HepG2 (cell line): ENCODE measurements around the gene SEC31A. TPM values are rescaled to one million over a fixed set of nuclear protein-coding genes. Genes with fewer than 3 reads are reported as not detected.

Experiments used
- ATAC-seq: fragments of 200-7000 bp; cut with Tn5 transposase; 3 replicates; pipeline ENCODE4 v1.9.1; 2020; ENCODE audit warnings: mild to moderate bottlenecking, moderate library complexity
- BruUV-seq: library from RNA; stranded (reverse); fragments of 400-500 nt; replicated peaks from 2 replicates; lab custom pipeline; 2021; lab: Mats Ljungman, UMichigan
- CTCF ChIA-PET: fragments of 300-600 bp; formaldehyde crosslinking; extraction: SDS; loops from one replicate; lab custom pipeline; 2021; ENCODE audit warnings: low total read pairs, inconsistent platforms, low intra/inter-chr PET ratio; lab: Yijun Ruan, JAX
- POLR2A ChIA-PET: fragments of 350-600 bp; sonication (Branson Sonifier 250); formaldehyde crosslinking; loops from one replicate; lab custom pipeline; 2020; ENCODE audit warnings: antibody characterized with exemption, inconsistent platforms; lab: Yijun Ruan, JAX
- DNase-seq: peaks from one replicate; pipeline ENCODE4 v3.0.0-alpha.2; 2015; ENCODE audit warnings: low spot score
- FAIRE-seq: peaks from 3 replicates; lab custom pipeline; 2011; peaks lifted over from hg19 to GRCh38; lab: Jason Lieb, UNC
- H2AFZ ChIP-seq: one replicate; pipeline ENCODE4 v1.6.1; 2011; ENCODE audit warnings: low read length, inconsistent platforms
- H3K27ac ChIP-seq: fragments of 300-600 bp; 3 replicates; pipeline ENCODE4 v1.8.0; 2011; ENCODE audit warnings: mixed run types, mild to moderate bottlenecking, mixed read lengths, low read length, inconsistent platforms; ENCODE audit not compliant: insufficient read depth; ENCODE audit errors: extremely low read length
- H3K27me3 ChIP-seq, 2 experiments: fragments of 200-600 bp in 1 of 2; 2 replicates in 1 of 2; 3 replicates in 1 of 2; pipeline versions ENCODE4 v1.6.0 to v1.8.0; 2011; ENCODE audit warnings: low read length in 2 of 2, mild to moderate bottlenecking in 2 of 2, moderate library complexity in 2 of 2, inconsistent platforms in 1 of 2; ENCODE audit not compliant: insufficient read depth in 2 of 2, control insufficient read depth in 1 of 2
- H3K36me3 ChIP-seq, 2 experiments: fragments of 200-600 bp in 1 of 2; replicated peaks in 1 of 2; 2 replicates in 1 of 2; 3 replicates in 1 of 2; pipeline versions ENCODE4 v1.5.1 to v1.8.0; 2011; ENCODE audit warnings: low read length in 2 of 2, inconsistent platforms in 1 of 2; ENCODE audit not compliant: insufficient read depth in 2 of 2, control insufficient read depth in 1 of 2
- H3K4me1 ChIP-seq: 2 replicates; pipeline ENCODE4 v1.5.1; 2012; ENCODE audit warnings: low read length, inconsistent platforms; ENCODE audit not compliant: insufficient read depth
- H3K4me2 ChIP-seq: 2 replicates; pipeline ENCODE4 v1.6.0; 2011; ENCODE audit warnings: low read depth, low read length, inconsistent platforms
- H3K4me3 ChIP-seq, 3 experiments: fragments of 200-600 bp in 1 of 3; sonication (generic), shearing (Covaris generic) in 1 of 3; replicated peaks in 1 of 3; 2 replicates each; pipeline ENCODE4 v1.5.1; 2011 to 2016; ENCODE audit warnings: low read length in 3 of 3, inconsistent platforms in 2 of 3, low read depth in 2 of 3, mild to moderate bottlenecking in 2 of 3, control low read depth in 1 of 3, mixed read lengths in 1 of 3; ENCODE audit not compliant: insufficient read depth in 1 of 3
- H3K79me2 ChIP-seq: one replicate; pipeline ENCODE4 v1.6.1; 2011; ENCODE audit warnings: low read length, inconsistent platforms; ENCODE audit not compliant: insufficient read depth
- H3K9ac ChIP-seq: 2 replicates; pipeline ENCODE4 v1.6.0; 2011; ENCODE audit warnings: mild to moderate bottlenecking, low read depth, low read length, inconsistent platforms; ENCODE audit not compliant: insufficient read depth
- H3K9me3 ChIP-seq: 2 replicates; pipeline ENCODE4 v1.5.1; 2012; ENCODE audit warnings: mild to moderate bottlenecking, low read length
- H4K20me1 ChIP-seq: 2 replicates; pipeline ENCODE4 v1.6.0; 2011; ENCODE audit warnings: inconsistent platforms, mild to moderate bottlenecking, low read length, moderate library complexity; ENCODE audit not compliant: insufficient read depth
- ARID4A ChIP-seq: sonication (generic); formaldehyde crosslinking; IDR thresholded peaks from 2 replicates; pipeline ENCODE4 v1.5.0; 2020; ENCODE audit warnings: mild to moderate bottlenecking, missing genetic modification reagents, borderline replicate concordance
- BCL6 ChIP-seq: IDR thresholded peaks from 2 replicates; pipeline ENCODE4 v1.6.1; 2016; ENCODE audit warnings: missing genetic modification reagents, missing compliant biosample characterization
- KDM6A ChIP-seq: IDR thresholded peaks from 2 replicates; pipeline ENCODE4 v1.6.1; 2016; ENCODE audit warnings: low read depth
- NFKB2 ChIP-seq: sonication (generic); formaldehyde crosslinking; IDR thresholded peaks from 2 replicates; pipeline ENCODE4 v1.4.0; 2020; ENCODE audit warnings: missing genetic modification reagents, borderline replicate concordance
- ONECUT2 ChIP-seq: sonication (generic); formaldehyde crosslinking; IDR thresholded peaks from 2 replicates; pipeline ENCODE4 v1.4.0; 2020; ENCODE audit warnings: missing genetic modification reagents
- THAP11 ChIP-seq: IDR thresholded peaks from 2 replicates; pipeline ENCODE4 v1.6.1; 2016; ENCODE audit warnings: missing biosample characterization, missing genetic modification reagents
- ZNF10 ChIP-seq: sonication (generic); formaldehyde crosslinking; IDR thresholded peaks from 2 replicates; pipeline ENCODE4 v1.4.0; 2020; ENCODE audit warnings: mild to moderate bottlenecking, low read depth, missing genetic modification reagents, borderline replicate concordance
- ZNF224 ChIP-seq: sonication (generic); formaldehyde crosslinking; IDR thresholded peaks from 2 replicates; pipeline ENCODE4 v1.5.0; 2020; ENCODE audit warnings: mild to moderate bottlenecking, missing genetic modification reagents
- ZNF558 ChIP-seq: sonication (generic); formaldehyde crosslinking; IDR thresholded peaks from 2 replicates; pipeline ENCODE4 v1.9.0; 2022; ENCODE audit warnings: mild to moderate bottlenecking, missing genetic modification reagents, borderline replicate concordance
- WGBS: methylation state at CpG from one replicate; pipeline ENCODE4 v1.1.6; 2017; ENCODE audit warnings: low lambda C conversion rate; 5-methylcytosine and 5-hydroxymethylcytosine counted together
- in situ Hi-C: cut with HindIII; loops from 2 replicates; pipeline ENCODE4 v1.10.0; 2017; ENCODE audit warnings: low pct_unique_long_range_greater_than_20kb; ENCODE audit not compliant: extremely low pct_ligation_motif_present
- intact Hi-C: fragments of 100-400 bp; cut with micrococcal nuclease; formaldehyde crosslinking; loops from one replicate; pipeline ENCODE4 v1.10.0; 2022; ENCODE audit not compliant: unreplicated experiment
- polyA plus RNA-seq, 8 experiments: library from polyadenylated mRNA; depleted of rRNA in 3 of 8; stranded (reverse) in 7 of 8; unstranded in 1 of 8; fragments of >200 nt; fragmentation: Illumina TruSeq in 4 of 8; extraction: Trizol in 4 of 8; gene quantifications; 2 replicates each; pipeline versions ENCODE4 v1.2.1 to v1.2.3, GENCODE V29; 2011 to 2016; ENCODE audit warnings: low read depth in 4 of 8, missing spikeins in 1 of 8, mixed read lengths in 1 of 8; ENCODE audit not compliant: insufficient read depth in 1 of 8
- total RNA-seq, 5 experiments: library from RNA; depleted of rRNA; stranded (reverse); fragments of >200 nt; fragmentation: Illumina TruSeq; extraction: Trizol; gene quantifications; 2 replicates each; pipeline ENCODE4 v1.2.3, GENCODE V29; 2016; ENCODE audit warnings: low read depth in 1 of 5
- TF ChIP-seq, protein P1 (sequence below): sonication (generic); formaldehyde crosslinking; IDR thresholded peaks from 2 replicates; pipeline ENCODE4 v1.8.1; 2023; ENCODE audit warnings: missing genetic modification reagents, inconsistent platforms, borderline replicate concordance
- TF ChIP-seq, protein P2 (sequence below): sonication (generic); formaldehyde crosslinking; IDR thresholded peaks from 2 replicates; pipeline ENCODE4 v1.8.0; 2022; ENCODE audit warnings: mild to moderate bottlenecking, missing genetic modification reagents, borderline replicate concordance
- TF ChIP-seq, protein P3 (sequence below): sonication (generic); formaldehyde crosslinking; IDR thresholded peaks from 2 replicates; pipeline ENCODE4 v1.4.0; 2020; ENCODE audit warnings: mild to moderate bottlenecking, missing genetic modification reagents

SEC31A gene
- total and polyA plus RNA-seq, 2 of the 13 experiments (the other 11 are each of a cell fraction or from before 2014, with no cell fraction given), result 231 to 435 TPM

DNA sequence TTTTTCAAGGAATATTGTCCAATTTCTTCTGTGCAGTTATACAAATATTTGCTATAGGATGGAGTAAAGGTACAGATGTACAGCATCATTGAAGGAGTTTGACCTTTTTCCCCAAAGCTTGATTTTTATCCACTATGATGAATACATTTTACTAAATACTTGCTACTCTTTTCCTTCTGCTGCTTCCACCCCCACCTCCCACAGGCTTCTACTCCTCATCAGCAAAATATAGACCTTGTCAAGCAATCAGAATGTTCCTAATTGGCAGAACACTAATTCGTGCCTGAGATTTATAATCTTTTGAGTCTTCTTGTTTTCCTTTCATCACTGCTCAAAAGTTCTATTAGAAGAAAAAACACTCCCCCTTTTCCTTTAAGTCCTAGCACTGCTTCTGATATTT is 5.8 kb upstream of the SEC31A start (continued):
- TF ChIP-seq, protein P1, sequence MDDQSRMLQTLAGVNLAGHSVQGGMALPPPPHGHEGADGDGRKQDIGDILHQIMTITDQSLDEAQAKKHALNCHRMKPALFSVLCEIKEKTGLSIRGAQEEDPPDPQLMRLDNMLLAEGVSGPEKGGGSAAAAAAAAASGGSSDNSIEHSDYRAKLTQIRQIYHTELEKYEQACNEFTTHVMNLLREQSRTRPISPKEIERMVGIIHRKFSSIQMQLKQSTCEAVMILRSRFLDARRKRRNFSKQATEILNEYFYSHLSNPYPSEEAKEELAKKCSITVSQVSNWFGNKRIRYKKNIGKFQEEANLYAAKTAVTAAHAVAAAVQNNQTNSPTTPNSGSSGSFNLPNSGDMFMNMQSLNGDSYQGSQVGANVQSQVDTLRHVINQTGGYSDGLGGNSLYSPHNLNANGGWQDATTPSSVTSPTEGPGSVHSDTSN (CRISPR knock-in tag), result no peak
- TF ChIP-seq, protein P2, sequence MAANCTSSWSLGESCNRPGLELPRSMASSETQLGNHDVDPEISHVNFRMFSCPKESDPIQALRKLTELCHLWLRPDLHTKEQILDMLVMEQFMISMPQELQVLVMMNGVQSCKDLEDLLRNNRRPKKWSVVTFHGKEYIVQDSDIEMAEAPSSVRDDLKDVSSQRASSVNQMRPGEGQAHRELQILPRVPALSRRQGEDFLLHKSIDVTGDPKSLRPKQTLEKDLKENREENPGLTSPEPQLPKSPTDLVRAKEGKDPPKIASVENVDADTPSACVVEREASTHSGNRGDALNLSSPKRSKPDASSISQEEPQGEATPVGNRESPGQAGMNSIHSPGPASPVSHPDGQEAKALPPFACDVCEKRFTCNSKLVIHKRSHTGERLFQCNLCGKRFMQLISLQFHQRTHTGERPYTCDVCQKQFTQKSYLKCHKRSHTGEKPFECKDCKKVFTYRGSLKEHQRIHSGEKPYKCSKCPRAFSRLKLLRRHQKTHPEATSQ, result no peak
- TF ChIP-seq ZNF10 (CRISPR knock-in tag) (no peak), ONECUT2 (no peak), ZNF558 (CRISPR knock-in tag) (no peak), NFKB2 (CRISPR knock-in tag) (no peak)

GRCh38 chr4:82893942-82894341 is 3.0 kb upstream of the SEC31A start:
- Histone ChIP-seq H2AFZ (no peak overlapping the region), H3K4me1 (peaks cover 59% of the 10 kb centered on the region), H3K4me3 (no peak overlapping the region; a peak in 1 of 6 replicates), H3K27ac (peak overlapping the region; percentile 98), H4K20me1 (no peaks in the 10 kb centered on the region), H3K9ac (no peak overlapping the region), H3K79me2 (peaks cover 62% of the 10 kb centered on the region), H3K36me3 (no peaks in the 10 kb centered on the region; a peak in 2 of 5 replicates), H3K4me2 (peak overlapping the region; percentile 61), H3K9me3 (no peaks in the 10 kb centered on the region), H3K27me3 (no peaks in the 10 kb centered on the region; a peak in 1 of 5 replicates)
- FAIRE-seq, result peak; percentile 70
- no TSS peak for BruUV-seq
- no peak for ATAC-seq
- in situ Hi-C loops (no loop called here), intact Hi-C loops (no loop called here)
- ChIA-PET CTCF (no interaction called here), POLR2A (interaction anchor here (0.9 to 1.6 kb wide), 4 partner anchors 9 to 545 kb away, joined by 3 to 6 read pairs (median 5); partner anchors contain the start of gene COPS4)
- 41% methylated on average over 3 of the region's 3 CpGs for WGBS
- DNase-seq, result peak; percentile 47
- 0 out of 2 replicates have a peak, but pooled peaks have one; percentile 14 for TF ChIP-seq THAP11 (CRISPR knock-in tag)
- peak; percentile 27; the same call in 1 of the 2 replicates for TF ChIP-seq ARID4A (CRISPR knock-in tag)
- TF ChIP-seq KDM6A (CRISPR knock-in tag), result peak; percentile 18; the same call in 1 of the 2 replicates
- TF ChIP-seq, protein P3, sequence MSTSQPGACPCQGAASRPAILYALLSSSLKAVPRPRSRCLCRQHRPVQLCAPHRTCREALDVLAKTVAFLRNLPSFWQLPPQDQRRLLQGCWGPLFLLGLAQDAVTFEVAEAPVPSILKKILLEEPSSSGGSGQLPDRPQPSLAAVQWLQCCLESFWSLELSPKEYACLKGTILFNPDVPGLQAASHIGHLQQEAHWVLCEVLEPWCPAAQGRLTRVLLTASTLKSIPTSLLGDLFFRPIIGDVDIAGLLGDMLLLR, result no peak
- 0 out of 2 replicates have a peak, but pooled peaks have one; percentile 11 for TF ChIP-seq BCL6 (CRISPR knock-in tag)
- TF ChIP-seq ZNF224 (CRISPR knock-in tag), result no peak
